GM12873 (cell line): ENCODE measurements around the gene ZNF93.

Source experiments
- CTCF ChIP-seq: IDR thresholded peaks from 2 replicates; pipeline ENCODE4 v1.5.1; 2012; ENCODE audit warnings: low read depth, mild to moderate bottlenecking, moderate library complexity, low read length, control low read depth; ENCODE audit not compliant: insufficient read depth; ENCODE audit errors: missing control alignments

Gene ZNF93

GRCh38 chr19:19956434-19957075 is 55.8 kb downstream of the ZNF93 start:
- TF ChIP-seq CTCF = no peak

- TF ChIP-seq CTCF = peak; percentile 65
These were observed 58.5 kb downstream of the ZNF93 start for GRCh38 chr19:19959151-19959799.

GRCh38 chr19:19964416-19964815 is 63.7 kb downstream of the ZNF93 start:
- no peak for TF ChIP-seq CTCF

GRCh38 chr19:19966862-19967261 is 66.1 kb downstream of the ZNF93 start:
- no peak for TF ChIP-seq CTCF
